ENCODE data around the gene UBAC1. TPM values are rescaled to one million over a fixed set of nuclear protein-coding genes. Genes with fewer than 3 reads are reported as not detected.
A peak's percentile ranks its signal among the peaks of the same experiment; 100 is the strongest.
"Not testable (repeated sequence)": the region's sequence is repeated elsewhere in the genome, so short reads cannot be mapped to it uniquely, and the experiment has no call there.

The UBAC1 gene
- total RNA-seq, 1 donor from 2014 or later: 35.5 TPM

DNA sequence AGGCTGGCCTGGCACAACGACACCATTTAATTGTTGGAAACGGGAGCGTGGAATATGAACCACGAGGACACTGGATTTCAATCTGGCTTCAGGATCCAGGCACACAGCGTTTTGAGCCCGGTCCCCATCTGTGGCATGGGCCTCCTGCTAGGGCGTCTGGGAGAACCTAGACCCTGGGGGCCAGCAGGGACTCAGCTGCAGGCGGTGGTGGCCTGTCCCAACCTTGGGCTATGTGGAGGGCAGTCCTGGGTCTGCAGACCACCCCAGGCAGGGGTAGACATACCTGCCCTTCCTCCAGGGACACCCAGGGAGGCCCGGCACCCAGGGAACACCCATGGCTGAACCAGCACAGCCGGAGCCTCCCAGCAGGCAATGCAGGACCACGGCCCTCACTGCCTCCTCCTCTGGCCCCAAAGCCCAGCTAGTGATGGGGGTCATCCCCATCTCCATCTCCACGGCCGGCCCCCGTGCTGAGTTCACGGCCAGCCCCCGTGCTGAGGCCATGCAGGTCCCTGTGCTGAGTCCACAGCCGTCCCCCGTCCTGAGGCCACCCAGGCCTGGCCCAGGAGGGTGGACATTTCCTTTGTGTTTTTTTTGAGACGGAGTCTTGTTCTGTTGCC, 18.5 kb upstream of the UBAC1 start:
- DNase-seq (ENCODE audit: low spot score in 2 of 2): no peak
- no peak for FAIRE-seq

DNA sequence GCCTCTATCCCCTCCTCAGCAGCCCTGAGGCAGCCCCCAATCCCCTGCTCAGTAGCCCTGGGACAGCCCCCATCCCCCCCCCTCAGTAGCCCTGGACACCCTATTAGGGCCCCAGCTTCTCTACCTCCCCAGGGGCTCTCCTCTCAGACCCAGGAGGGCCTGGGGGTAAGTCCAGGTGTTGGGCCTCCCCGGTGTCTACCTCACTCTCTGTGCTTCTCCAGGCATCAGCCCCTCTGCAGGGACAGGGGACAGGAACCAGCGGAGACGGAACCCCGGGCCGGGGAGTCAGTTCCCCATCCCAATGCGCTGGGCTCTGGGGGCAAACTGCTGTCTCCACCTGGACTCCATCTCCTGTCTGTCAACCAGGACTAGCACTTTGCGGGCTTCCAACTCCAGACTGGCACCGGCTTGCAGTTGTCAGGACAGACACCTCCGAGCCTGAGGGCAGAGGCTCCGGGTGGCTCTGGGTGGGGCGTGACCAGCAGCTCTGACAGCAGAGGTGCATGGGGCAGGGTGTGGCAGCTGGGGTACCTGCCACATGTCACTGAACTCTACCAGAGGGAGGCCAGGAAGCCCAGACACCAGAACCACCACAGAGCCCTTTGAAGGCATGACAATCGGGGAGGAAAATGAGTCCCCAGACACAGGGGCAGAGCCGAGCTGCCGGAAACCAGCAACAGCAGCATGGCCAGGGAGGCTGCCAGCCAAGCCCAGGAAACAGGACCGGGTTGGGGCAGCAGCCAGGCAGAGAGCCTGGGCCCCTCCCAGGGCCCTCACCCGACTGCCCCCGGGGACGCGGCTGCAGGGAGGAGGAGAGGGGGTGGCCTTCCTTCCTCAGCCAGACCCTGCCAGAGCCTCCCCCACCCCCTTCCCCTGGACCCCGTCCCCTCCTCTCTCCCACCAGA, 17.7 kb upstream of the UBAC1 start:
- FAIRE-seq (no peak), DNase-seq (ENCODE audit: low spot score in 2 of 2) (peak; percentile 69 to 70)

DNA sequence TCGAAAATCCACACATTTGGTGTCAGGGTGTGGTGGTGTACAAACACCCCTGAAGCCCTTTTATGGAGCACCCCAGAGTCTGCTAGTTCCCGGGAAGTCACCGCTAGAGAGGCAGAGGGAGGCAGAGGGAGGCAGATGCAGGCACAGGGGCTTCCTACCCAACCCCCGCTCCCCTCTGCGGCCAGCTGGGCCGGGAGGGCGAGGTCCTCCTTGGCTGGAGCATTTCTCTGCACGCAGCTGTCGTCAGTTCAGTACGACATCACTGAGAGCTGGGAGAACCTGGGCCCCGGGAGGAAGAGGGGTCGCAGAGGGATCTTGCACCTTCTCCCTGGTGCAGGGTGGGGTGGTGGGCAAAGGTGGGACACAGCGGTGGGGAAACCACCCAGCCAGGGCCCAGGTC, 15.8 kb upstream of the UBAC1 start:
- FAIRE-seq (no peak), DNase-seq (ENCODE audit: low spot score in 2 of 2) (no peak)

DNA sequence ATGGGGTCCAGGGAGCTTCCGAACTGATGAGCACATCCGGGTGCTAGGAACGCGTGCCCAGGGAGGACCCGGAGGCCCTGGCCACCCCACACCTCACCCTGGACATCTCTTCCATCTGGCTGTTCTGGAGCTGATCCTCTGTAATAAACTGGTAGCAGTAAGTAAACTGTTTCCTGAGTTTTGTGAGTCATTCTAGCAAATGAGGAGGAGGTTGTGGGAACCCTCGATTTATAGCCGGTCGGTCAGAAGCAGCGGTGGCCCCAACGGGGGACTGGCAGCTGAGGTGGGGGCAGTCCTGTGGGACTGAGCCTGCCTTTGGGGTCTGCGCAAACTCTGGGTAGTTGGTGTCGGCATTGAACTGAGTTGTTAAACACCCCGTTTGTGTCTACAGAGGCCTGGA, 15.4 kb upstream of the UBAC1 start:
- FAIRE-seq (no peak), DNase-seq (ENCODE audit: low spot score in 2 of 2) (no peak)

DNA sequence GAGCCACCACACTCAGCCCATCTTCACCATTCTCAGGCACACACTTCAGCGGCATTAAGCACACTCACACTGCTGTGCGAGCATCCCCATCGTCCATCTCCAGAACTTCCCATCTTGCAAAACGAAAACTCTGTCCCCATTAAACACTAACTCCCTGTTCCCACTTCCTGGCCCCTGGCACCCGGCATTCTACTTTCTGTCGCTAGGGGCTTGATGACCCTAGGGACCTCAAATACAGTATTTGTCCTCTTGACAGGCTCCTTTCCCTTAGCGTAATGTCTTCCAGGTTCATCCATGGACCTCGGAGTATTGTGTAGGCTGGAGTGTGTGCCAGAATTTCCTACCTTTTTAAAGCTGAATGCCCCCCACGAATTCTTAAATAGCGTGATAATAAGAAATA, 14.7 kb upstream of the UBAC1 start:
- no peak for FAIRE-seq
- no peak for DNase-seq (ENCODE audit: low spot score in 2 of 2)

DNA sequence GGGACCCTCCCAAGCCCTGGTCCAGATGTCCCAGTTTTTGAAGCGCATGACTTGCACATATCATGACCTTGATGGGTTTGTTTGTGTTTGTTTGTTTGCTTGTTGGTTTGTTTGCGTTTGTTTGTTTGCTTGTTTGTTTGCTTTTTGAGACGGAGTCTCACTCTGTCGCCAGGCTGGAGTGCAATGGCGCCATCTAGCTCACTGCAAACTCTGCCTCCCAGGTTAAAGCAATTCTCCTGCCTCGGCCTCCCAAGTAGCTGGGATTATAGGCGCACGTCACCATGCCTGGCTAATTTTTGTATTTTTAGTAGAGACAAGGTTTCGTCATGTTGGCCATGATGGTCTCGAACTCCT, 13.0 kb upstream of the UBAC1 start:
- DNase-seq (ENCODE audit: low spot score in 2 of 2): no peak
- no peak for FAIRE-seq

DNA sequence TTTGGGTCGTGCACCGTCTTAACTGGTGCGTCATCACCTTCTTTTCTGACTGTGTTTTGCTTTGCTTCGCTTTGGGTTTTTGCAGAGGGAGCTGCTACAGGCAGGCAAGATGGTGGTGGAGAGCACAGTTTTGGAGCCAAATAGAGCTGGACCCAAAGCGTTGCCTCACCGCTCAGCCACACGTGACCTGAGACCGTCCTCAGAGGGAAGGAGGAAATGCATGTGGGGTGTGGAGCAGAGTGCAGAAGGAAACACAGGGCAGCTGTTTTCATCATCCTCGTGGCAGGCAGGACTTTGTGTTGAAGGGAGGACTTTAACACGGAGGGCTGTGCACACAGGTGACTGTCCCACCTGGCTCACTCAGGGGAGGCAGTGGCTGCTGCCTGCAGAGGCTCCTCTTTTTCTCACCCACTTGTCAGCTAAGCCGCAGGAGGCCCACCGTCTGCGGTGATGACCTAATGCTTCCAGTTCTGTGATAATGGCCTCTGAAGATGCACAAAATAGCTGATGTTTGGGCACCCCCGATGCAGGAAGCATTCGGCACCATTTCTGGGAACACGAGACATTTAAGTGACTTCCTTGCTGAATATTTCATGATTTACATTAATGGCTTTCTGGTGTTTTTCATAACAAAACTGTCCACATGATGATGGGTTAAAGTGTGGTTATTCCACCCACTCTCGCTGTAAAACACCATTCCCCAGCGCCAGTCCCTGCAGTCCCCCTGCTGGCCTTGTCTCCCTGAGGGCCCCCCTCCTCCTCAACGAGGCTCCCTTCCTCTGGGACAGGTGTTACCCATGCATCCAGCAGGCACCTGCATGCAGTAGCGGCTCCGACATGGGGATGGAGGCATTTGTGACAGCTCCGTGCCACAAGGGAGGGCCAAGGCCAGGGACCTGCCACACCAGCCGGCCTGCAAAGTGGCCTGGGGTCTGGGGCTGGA, 12.4 kb upstream of the UBAC1 start:
- FAIRE-seq: no peak
- no peak for DNase-seq (ENCODE audit: low spot score in 2 of 2)

DNA sequence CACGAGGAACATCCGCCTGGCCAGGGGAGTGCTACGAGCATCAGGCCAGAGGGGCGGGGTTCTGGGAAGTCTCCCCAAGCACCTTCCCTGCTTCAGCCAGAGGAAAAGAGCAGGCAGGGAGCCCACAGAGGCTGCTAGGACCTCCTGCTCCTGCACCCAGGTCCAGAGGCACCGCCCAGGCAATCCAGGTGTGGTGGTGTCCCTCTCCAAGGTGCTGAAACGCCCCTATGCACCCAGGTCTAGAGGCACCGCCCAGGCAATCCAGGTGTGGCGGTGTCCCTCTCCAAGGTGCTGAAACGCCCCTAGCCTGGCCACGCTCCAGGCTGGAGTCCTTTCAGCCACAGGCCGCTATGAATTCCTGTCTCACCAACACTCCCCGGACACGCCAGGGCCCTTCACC, 10.7 kb upstream of the UBAC1 start:
- FAIRE-seq (no peak), DNase-seq (ENCODE audit: low spot score in 2 of 2) (no peak)

DNA sequence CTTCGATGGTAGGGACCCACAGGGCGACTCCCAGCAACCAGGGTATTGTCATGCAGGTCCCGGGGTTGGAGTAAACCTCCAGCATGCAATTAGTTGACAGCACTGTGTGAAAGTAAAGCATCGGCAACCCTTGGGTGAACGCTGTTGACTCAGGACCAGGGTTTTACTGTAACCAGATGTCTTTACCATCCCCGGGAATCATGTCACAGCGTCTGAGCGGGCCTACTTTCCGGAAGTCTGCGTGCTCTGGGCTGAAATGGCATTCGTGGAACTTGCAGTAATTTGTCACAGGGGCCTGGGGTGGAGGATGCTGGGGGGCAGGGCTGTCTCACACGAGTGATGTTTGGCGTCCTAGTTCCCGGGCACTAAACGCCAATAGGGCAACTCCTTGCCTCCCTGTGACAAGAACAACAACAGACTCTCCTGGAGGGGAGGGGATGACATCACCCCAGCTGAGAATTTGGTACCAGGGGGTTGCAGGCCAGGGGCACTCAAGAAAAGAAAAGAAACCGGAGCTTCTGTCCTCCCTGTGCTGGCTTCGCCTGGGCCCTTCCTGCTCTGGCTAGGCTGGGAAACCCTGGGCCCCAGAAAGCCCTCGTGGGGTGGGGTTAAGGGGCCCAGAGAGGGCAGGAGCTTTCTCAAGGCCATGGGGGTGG, 10.1 kb upstream of the UBAC1 start:
- DNase-seq (ENCODE audit: low spot score in 2 of 2) (no peak), FAIRE-seq (no peak)

DNA sequence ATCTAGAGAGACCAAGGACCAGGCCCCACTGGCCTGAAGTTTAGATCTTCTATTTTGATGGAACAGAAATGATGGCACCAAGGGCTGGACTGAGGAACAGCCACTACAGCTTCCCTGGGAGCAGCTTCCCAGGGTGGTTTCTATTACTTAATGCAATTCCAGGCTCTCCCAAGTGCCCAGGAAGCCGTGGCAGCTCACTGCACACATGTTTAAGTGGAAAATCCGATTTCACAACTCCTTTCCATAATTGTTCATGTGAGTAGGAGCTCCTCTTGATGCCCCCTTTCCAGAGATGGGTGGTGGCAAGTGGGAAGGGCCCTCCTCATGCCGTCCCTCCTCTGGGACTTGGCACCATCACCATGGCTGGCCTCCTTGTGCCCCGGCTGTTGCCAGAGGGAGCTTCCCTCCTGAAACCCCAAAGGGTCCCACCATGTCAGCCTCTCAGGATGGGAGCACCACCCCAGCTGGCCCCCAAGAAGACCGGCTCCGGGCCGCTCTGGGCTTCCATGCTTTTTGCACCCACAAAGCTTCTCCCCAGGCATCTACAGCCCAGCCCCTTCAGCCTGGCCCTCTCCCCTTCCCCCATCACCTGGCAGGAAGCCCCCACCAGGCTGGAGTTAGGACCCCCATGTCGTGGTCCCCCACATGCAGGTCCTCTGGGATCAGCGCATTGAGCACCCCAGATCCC, 9.1 kb upstream of the UBAC1 start:
- DNase-seq (ENCODE audit: low spot score in 2 of 2): no peak
- no peak for FAIRE-seq

DNA sequence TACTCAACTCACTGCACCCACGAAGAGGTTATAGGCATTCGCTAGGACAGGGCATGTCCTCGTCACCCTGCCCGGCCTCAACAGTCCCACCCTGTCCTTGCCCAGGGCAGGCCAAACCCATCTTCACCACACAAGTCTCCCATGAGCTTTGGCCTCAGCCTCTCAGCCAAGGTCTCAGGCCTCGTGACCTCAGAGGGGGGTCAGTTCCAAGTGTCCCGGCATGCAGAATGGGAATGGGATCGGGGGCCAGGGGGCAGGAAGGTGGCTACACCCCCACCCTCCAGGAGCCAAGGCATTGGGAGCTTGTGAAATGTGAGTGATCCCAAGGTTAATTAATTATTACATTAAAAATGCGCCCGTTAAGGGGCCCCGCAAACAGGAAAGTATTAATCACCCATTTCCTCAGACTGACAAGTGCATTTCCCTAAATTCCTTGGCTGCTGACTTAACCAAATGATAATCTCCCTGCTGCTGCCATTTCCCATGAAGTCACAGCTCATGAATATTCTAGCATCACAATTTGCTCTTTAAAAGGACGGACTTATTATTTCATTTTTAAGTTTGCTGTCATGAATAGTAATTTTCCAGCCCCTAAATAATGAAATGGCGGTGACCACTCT, 8.0 kb upstream of the UBAC1 start:
- FAIRE-seq (no peak), DNase-seq (ENCODE audit: low spot score in 2 of 2) (no peak)

DNA sequence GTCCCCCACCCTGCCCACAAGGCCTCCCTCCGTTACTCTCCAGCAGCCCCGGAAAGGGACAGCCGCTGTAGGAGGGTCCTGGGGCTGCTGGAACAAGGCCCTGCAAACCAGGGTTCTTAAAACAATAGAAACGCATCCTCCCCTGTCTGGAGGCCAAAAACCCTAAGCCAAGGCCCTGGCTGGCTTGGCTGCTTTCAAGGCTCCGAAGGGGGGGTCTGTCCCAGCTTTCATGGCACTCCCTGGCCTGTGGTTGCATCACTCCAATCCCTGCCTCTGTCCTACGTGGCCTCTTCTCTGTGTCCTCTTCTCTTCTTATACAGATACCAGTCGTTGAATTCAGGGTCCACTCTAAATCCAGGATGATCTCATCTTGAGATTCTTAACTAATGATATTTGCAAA, 7.4 kb upstream of the UBAC1 start:
- FAIRE-seq: no peak

DNA sequence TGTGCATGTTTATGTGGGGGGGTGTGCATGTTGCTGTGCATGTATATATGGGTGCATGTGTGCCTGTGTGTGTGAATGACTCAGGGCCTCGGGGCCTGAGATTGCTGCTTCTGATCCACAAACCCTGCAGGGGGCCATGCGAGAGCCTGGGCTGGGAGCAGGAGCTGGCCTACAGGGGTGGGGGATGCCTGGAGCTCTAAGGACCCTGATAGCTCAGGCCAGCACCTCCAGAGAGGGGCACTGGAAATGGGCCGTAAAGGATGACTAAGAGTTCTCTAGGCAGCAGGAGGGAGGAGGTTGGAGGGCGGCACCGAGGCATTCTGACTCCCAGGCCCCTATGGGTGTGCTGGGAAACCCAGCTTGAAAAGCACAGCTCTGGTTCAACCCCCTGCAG, 6.9 kb upstream of the UBAC1 start:
- FAIRE-seq: no peak
- no peak for DNase-seq (ENCODE audit: low spot score in 2 of 2)

More for the DNA sequence above, 7.4 kb upstream of the UBAC1 start:
- DNase-seq (ENCODE audit: low spot score in 2 of 2): no peak

DNA sequence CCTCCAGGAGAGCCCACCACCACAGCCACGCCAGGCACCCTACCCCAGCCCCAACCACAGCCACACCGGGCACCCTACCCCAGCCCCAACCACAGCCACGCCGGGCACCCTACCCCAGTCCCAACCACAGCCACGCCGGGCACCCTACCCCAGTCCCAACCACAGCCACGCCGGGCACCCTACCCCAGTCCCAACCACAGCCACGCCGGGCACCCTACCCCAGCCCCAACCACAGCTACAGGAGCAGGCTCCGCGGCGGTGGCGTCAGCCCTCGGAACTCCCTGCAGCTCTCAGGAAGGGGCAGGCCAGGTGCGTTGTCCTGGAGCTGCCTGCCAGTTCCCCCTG, 5.7 kb upstream of the UBAC1 start:
- FAIRE-seq; DNase-seq (ENCODE audit: low spot score in 2 of 2): not testable (repeated sequence)

DNA sequence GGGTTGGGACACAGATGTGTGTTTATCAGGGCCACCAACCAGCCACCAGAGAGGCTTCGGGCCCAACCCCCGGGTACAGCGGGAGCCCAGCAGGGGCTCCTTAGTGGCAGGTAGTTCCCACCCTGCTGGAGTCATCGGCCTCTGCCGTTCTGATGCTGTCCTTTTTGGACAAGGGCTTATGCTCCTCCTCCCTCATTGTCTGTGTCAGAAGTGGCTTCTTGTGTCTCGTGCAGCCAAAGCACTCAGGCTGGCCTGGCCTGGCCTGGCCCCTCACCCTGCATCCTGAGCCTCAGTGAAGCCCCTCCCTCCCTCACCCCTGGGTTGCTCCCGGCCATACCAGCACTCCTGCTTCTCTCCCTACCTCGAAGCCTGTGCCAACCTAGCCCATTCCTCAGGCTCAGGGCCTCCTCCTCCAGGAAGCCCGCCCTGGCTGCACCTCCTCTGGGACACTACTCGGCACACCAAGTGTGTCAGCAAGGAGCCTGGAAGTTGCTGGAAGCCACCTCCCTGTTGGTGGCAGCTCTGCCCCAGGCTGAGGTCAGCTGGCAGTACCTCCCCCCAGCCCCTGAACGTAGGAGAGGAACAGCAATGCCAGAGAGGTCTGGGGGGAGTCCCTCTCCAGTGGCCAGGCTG, 4.1 kb upstream of the UBAC1 start:
- DNase-seq (ENCODE audit: low spot score in 2 of 2): no peak
- FAIRE-seq: no peak

DNA sequence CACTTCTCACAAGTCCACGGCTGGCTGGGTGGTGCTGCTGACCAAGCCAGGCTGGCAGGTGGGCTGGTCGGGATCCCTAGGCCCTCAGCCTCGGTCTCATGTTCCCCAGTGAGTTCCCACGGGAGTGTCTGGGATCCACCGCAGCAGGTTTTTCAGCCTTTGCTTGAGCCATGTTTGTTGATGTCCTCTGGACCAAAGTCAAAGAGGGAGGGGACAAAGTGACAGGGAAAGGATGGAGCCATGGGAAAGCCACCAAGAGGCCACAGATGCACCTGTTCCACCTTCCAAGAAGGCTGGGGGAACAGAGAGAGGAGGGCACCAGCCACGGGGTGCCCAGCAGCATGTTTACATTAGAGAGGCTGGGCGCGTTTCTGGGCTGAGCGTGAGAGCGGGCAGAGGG, 2.8 kb upstream of the UBAC1 start:
- FAIRE-seq (no peak), DNase-seq (ENCODE audit: low spot score in 2 of 2) (no peak)

DNA sequence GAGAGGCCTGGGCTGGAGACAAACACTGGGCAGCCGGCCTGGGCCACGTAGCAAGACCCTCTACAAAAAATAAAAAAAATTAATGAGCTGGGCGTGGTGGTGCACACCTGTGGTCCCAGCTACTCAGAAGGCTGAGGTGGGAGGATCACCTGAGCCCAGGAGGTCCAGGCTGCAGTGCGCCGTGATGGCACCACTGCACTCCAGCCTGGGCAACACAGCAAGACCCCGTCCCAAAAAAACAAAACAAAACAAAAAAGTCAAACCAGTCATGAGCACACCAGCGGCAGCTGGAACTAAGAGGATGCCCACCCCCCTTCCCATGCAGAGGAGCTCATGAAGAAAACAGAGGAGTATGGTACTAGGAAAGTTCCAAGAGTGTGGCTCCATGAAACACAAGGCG, 2.2 kb upstream of the UBAC1 start:
- FAIRE-seq (no peak), DNase-seq (ENCODE audit: low spot score in 2 of 2) (no peak)

DNA sequence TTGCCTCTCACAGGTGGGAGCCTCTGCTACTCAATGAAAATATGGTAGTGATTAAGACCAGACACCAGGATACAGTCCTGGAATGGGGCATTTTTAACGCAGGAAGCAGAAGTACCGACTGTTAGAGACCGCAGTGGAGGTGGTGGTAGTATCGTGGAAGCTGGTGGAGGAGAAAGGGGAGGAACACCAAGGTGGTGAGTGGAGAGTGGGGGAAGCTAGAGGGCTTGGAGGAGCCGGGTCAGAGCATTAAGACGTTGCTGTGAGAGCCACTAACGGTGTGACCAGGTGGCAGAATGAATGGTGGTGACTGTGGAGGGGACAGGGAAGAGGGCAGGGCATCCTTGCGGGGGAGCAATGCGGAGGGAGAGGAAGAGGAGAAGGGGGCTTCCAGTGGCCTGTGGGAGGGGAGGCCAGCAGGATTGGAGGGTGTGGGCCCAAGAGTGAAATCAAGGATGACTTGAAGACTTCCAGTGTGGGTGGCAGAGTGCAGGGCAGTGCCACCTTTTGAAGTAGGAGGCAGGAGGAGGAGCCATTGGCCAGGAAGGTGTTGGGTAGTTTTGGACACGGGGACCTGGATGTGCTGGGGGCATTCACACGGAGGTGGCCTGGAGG, 1.6 kb upstream of the UBAC1 start:
- no peak for FAIRE-seq
- no peak for DNase-seq (ENCODE audit: low spot score in 2 of 2)

Data from frontal cortex (tissue), 4 donors.